Stimulated activated memory B cell treated with anti-CD40 and anti-IgM and Interleukin-4, amounts not matched to agents 10 μg/mL and 1 μg/mL and 100 μg/mL, for 72 hours (primary cell): ENCODE data around the gene SYNDIG1.
"Not testable (repeated sequence)": the region's sequence is repeated elsewhere in the genome, so short reads cannot be mapped to it uniquely, and the experiment has no call there.

Experiments
- ATAC-seq: fragments of 150-1000 bp; cut with Tn5 transposase; 2 replicates; pipeline ENCODE4 v1.10.0; 2021
- H3K27ac Mint-ChIP-seq: one replicate; pipeline ENCODE4 v1.8.0; 2022; ENCODE audit warnings: mild to moderate bottlenecking, mixed read lengths
- H3K27me3 Mint-ChIP-seq: one replicate; pipeline ENCODE4 v1.8.0; 2022; ENCODE audit warnings: mixed read lengths
- H3K36me3 Mint-ChIP-seq: one replicate; pipeline ENCODE4 v1.8.0; 2022; ENCODE audit warnings: mixed read lengths
- H3K4me1 Mint-ChIP-seq: one replicate; pipeline ENCODE4 v1.8.0; 2022; ENCODE audit warnings: mixed read lengths
- H3K4me3 Mint-ChIP-seq: one replicate; pipeline ENCODE4 v1.8.0; 2022; ENCODE audit warnings: mild to moderate bottlenecking, moderate library complexity, mixed read lengths
- H3K9me3 Mint-ChIP-seq: one replicate; pipeline ENCODE4 v1.8.0; 2022; ENCODE audit warnings: mixed read lengths

Gene SYNDIG1

DNA sequence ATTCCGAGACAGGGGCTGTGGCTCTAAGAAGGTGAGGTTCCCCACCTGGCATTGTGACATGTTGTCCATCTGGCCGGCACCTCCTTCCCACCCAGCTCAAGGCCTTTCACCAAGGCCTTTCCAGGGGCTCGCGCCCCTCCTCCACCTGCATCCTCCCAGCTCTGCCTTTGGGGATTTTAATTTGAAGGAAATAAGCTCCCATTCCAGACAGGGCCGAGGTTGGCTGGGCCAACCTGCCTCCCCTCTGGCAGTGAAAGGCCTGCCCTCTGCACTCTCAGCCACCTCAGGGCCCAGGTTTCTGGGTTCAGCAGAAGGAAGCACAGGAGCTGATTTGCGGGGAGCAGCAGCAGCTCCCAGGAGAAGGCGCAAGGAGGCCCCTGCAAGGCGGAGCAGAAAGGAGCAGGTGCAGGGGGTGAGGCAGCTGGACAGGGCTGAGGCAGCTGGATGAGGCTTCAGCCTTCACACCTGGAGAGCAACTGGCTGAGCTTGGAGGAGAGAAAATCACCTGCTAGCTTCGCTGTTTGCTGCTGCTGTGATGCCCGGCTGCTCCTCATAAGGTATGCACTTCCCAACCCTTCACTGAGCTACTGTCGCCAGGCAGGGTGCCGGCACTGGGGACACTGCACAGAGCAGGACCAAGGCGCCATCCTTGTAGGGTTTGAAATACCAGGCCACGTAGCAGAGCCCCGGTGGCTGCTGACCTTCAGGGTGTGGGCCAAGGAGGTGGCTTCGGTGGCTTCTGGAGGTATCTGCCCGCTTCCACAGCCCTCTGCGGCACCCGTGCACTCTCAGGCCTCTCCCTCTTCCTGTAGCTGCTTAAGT is 147.0 kb downstream of the SYNDIG1 start:
- H3K36me3 Mint-ChIP-seq = no peaks in the 10 kb centered on the region
- ATAC-seq = no peak
- H3K27ac Mint-ChIP-seq = no peak overlapping the region
- H3K4me3 Mint-ChIP-seq = no peak overlapping the region
- no peaks in the 10 kb centered on the region for H3K9me3 Mint-ChIP-seq
- peaks cover 9% of the 10 kb centered on the region for H3K27me3 Mint-ChIP-seq
- peaks cover 18% of the 10 kb centered on the region for H3K4me1 Mint-ChIP-seq

DNA sequence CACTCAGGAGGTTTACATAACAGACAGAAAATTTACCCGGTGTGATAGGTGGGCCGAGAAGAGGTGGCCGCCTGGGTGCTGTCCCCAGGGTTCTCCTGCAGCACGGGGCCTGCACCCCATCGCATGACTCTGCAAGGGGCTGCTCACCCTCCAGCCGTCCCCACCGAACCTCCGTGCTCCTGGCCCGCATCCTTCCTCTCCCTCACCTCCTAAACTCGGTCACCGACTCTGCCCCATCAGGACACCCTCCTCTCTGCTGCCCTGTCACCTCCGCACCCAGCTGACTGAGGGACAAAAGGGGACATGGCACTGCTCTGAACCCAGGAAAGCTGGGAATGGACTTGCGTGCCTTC is 147.6 kb downstream of the SYNDIG1 start:
- no peak for ATAC-seq
- Mint-ChIP-seq H3K9me3 (no peaks in the 10 kb centered on the region), H3K36me3 (no peaks in the 10 kb centered on the region), H3K4me3 (no peak overlapping the region), H3K4me1 (peaks cover 15% of the 10 kb centered on the region), H3K27me3 (peaks cover 9% of the 10 kb centered on the region), H3K27ac (peak overlapping the region; percentile 67)

DNA sequence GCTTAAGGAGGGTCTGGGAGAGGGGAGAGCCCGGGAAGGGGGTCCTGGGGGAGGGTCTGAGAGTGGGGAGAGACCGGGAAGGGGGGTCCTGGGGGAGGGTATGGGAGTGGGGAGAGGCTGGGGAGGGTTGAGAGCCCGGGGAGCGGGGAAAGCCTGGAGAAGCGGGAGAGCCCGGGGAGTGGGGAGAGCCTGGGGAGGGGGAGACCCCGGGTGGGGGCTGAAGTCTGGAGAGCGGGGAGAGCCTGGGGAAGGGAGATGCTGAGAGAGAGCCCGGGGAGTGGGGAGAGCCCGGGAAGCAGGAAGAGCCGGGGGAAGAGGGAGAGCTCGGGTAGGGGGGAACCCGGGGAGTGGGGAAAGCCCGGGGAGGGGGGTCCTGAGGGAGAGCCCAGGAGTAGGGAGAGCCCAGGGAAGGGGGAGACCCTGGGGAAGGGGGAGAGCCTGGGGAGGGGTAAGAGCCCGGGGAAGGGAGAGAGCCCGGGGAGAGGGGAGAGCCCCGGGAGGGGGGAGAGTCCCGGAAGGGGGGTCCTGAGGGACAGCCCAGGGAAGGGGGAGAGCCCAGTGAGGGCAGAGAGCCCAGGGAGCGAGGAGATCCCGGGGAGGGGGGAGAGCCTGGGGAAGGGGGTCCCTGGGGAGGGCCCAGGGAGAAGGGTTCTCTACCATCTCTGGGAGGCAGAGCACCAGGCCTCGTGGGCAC is 148.5 kb downstream of the SYNDIG1 start:
- H3K4me3 Mint-ChIP-seq = no peak overlapping the region
- no peaks in the 10 kb centered on the region for H3K36me3 Mint-ChIP-seq
- ATAC-seq = peak; percentile 50
- H3K4me1 Mint-ChIP-seq = peaks cover 15% of the 10 kb centered on the region
- peaks cover 9% of the 10 kb centered on the region for H3K27me3 Mint-ChIP-seq
- H3K9me3 Mint-ChIP-seq = no peaks in the 10 kb centered on the region
- peak overlapping the region; percentile 67 for H3K27ac Mint-ChIP-seq

DNA sequence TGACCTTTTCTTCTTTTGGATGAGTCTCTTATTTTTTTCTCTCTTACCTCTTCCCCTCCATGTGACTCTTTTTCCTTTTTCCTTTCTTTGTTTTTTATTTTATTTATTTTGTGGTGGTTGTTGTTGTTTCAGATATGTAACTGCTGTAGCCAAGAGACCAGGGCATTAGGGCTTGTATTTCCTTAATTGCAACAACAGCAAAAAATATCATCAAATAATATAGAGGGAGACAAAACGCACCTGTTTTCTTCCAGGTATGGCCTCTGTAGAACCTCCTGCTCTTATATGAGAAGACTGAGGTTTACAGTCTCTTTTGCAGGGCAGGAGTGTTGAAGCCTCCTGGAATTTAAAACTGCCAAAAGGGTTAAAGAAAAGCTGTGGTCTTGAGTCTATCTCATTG is 149.3 kb downstream of the SYNDIG1 start:
- H3K27ac Mint-ChIP-seq = peak overlapping the region; percentile 64
- no peaks in the 10 kb centered on the region for H3K9me3 Mint-ChIP-seq
- H3K27me3 Mint-ChIP-seq = peaks cover 9% of the 10 kb centered on the region
- H3K4me1 Mint-ChIP-seq = peaks cover 15% of the 10 kb centered on the region
- ATAC-seq = no peak
- no peaks in the 10 kb centered on the region for H3K36me3 Mint-ChIP-seq
- H3K4me3 Mint-ChIP-seq = no peak overlapping the region

DNA sequence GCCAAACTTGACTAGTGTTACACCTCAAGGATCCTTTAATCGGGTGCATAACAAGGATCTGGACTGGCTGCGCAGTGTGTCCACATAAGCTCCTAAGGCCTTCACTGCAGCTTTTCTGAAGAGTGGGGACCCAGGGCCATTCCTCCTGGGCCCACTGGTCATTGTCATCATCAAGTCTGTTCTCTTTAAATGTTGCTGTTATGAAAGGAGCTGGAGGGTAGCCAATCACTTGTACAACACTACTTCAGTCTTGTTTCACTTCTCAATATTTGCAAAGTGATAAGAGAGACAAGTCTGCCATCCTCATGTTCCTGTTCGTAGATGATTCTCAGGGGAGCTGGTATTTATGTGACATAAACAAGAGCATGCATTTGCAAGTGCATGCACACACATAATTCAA is 149.8 kb downstream of the SYNDIG1 start:
- H3K4me1 Mint-ChIP-seq = peaks cover 15% of the 10 kb centered on the region
- ATAC-seq = peak; percentile 76
- no peaks in the 10 kb centered on the region for H3K9me3 Mint-ChIP-seq
- no peaks in the 10 kb centered on the region for H3K36me3 Mint-ChIP-seq
- H3K4me3 Mint-ChIP-seq = no peak overlapping the region
- H3K27me3 Mint-ChIP-seq = peaks cover 9% of the 10 kb centered on the region
- H3K27ac Mint-ChIP-seq = peak overlapping the region; percentile 64

DNA sequence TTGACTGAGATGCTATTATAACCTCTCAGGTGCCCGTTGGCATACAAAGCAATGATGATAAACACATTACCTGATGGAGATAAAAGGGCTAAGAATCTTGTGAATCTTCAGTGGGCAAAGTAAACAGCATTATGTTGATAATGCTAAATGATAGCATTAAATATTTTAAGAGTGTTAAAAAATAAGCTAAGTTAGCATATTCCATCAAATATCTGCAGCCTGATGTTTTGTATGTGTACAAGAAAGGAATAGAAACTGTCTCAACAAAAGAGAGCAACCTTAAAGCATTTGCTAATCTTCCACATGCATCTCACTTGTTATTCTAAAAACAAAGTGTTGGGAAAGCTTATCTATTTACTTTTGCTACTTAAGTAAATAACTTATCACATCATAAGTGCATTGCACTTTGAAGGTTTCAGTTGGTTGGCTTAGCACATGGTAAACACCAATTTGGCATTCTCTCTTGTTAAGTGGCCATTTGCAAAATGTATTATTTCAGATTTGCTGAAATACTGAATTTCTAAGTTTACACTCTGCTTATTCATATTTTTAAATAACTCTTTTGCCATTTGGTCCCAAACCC is 151.6 kb downstream of the SYNDIG1 start:
- ATAC-seq = no peak
- no peaks in the 10 kb centered on the region for H3K36me3 Mint-ChIP-seq
- H3K27me3 Mint-ChIP-seq = peaks cover 9% of the 10 kb centered on the region
- no peak overlapping the region for H3K27ac Mint-ChIP-seq
- peaks cover 15% of the 10 kb centered on the region for H3K4me1 Mint-ChIP-seq
- H3K9me3 Mint-ChIP-seq = no peaks in the 10 kb centered on the region
- no peak overlapping the region for H3K4me3 Mint-ChIP-seq

DNA sequence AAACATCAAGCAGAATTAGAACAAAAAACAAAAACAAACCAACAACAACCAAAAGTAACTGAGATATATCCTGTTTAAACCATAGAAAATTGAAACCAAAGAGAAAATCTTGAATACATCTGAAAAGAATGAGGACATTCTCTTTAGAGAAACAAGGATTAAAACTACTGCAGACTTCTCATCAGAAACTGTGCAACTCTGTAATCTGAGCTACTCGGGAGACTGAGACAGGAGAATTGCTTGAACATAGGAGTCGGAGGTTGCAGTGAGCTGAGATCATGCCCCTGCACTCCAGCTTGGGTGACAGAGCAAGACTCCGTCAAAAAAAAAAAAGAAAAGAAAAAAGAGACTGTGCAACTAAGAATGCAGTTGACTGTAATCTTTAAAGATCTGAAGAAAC is 153.4 kb downstream of the SYNDIG1 start:
- peaks cover 15% of the 10 kb centered on the region for H3K4me1 Mint-ChIP-seq
- H3K27me3 Mint-ChIP-seq = no peaks in the 10 kb centered on the region
- no peaks in the 10 kb centered on the region for H3K9me3 Mint-ChIP-seq
- H3K27ac Mint-ChIP-seq = no peak overlapping the region
- no peak for ATAC-seq
- H3K4me3 Mint-ChIP-seq = no peak overlapping the region
- H3K36me3 Mint-ChIP-seq = no peaks in the 10 kb centered on the region

DNA sequence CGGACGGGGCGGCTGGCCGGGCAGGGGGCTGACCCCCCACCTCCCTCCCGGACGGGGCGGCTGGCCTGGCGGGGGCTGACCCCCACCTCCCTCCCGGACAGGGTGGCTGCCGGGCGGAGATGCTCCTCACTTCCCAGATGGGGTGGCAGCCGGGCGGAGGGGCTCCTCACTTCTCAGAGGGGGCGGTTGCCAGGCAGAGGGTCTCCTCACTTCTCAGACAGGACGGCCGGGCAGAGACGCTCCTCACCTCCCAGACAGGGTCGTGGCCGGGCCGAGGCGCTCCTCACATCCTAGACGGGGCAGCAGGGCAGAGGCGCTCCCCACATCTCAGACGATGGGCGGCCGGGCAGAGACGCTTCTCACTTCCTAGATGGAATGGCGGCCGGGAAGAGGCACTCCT is 156.7 kb downstream of the SYNDIG1 start:
- not testable (repeated sequence) for H3K4me3 Mint-ChIP-seq, H3K4me1 Mint-ChIP-seq, H3K9me3 Mint-ChIP-seq, H3K36me3 Mint-ChIP-seq, ATAC-seq, H3K27me3 Mint-ChIP-seq, H3K27ac Mint-ChIP-seq

DNA sequence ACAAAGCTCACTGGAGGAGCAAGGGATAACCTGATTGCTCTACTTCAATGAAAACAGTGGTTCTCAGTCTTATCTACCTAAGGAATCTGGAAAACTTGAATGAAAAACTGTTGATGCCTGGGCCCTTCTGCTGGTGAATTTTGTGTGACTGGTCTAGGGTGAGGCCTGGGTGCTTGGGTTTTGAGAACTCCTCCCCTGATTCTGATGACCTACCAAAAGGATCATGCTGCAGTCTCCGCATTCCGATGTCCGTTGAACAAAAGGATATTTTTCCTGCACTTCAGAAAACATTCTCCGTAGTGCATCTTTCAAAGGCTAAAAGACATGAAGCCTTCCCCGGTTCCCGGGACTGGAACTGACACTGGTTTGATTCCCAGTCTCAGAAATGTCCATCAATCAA is 157.9 kb downstream of the SYNDIG1 start:
- H3K4me1 Mint-ChIP-seq = no peaks in the 10 kb centered on the region
- ATAC-seq = no peak
- no peak overlapping the region for H3K4me3 Mint-ChIP-seq
- no peak overlapping the region for H3K27ac Mint-ChIP-seq
- H3K9me3 Mint-ChIP-seq = no peaks in the 10 kb centered on the region
- no peaks in the 10 kb centered on the region for H3K36me3 Mint-ChIP-seq
- no peaks in the 10 kb centered on the region for H3K27me3 Mint-ChIP-seq

DNA sequence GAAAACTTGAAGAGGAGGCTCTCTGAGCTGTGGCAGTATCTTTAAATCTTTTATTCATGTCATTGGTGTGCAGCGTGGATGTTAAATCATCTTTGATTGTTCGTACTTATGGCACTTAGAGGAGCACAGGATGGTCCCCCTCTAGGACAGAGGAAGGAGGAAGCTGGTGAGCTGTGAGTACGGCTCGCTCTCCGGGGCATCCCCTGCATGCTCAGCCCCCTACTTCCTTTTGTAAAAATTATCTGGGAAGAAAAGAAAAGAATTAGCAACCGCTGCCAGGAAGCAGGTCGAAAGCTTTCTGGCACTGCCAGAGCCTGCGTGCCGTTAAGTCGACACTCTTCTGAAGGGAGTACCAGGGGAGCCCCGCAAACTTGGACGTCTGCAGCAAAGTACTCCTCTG is 158.5 kb downstream of the SYNDIG1 start:
- H3K9me3 Mint-ChIP-seq = no peaks in the 10 kb centered on the region
- no peaks in the 10 kb centered on the region for H3K36me3 Mint-ChIP-seq
- H3K4me1 Mint-ChIP-seq = no peaks in the 10 kb centered on the region
- no peak overlapping the region for H3K27ac Mint-ChIP-seq
- no peak for ATAC-seq
- no peak overlapping the region for H3K4me3 Mint-ChIP-seq
- no peaks in the 10 kb centered on the region for H3K27me3 Mint-ChIP-seq

DNA sequence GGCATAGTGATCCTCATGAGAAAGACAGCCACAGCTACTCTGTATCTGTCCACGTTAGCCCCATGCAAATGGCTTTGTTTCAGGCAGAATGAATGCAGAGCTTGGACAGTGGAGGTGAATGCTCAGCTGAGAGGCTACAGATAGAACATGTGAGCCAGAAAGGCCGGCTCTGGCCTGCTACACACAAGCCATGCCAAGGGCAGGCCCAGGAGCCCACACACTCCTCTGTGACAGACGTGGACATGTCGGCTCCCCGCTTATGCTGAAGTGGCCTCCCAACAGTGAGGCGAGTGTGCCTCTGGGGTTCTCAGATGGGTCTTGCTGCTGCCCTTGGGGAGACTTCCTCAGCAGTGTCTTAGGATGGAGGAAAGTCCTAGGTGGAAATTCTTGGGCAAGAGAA is 159.6 kb downstream of the SYNDIG1 start:
- H3K4me1 Mint-ChIP-seq = no peaks in the 10 kb centered on the region
- no peaks in the 10 kb centered on the region for H3K36me3 Mint-ChIP-seq
- no peak overlapping the region for H3K27ac Mint-ChIP-seq
- H3K27me3 Mint-ChIP-seq = no peaks in the 10 kb centered on the region
- no peak for ATAC-seq
- H3K9me3 Mint-ChIP-seq = no peaks in the 10 kb centered on the region
- no peak overlapping the region for H3K4me3 Mint-ChIP-seq

DNA sequence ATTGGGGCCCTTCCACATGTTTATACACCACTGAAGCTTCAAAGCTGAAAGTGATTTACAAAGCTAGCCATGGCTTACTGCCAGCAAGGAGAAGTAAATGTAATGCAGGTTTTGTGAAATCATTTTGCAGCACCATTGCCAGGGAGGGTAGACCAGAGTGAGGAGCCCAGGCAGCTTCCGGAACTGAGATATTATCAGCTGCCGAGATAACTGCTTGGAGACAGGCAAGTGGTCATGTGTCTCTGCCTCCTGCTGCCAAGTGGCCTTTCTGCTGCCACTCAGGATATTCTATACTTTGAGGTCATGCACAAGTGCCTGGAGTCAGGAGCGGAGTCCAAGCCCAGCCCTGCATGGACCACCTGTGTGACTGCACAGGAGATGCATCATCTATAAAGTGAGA is 160.2 kb downstream of the SYNDIG1 start:
- ATAC-seq = no peak
- no peak overlapping the region for H3K4me3 Mint-ChIP-seq
- no peaks in the 10 kb centered on the region for H3K36me3 Mint-ChIP-seq
- no peaks in the 10 kb centered on the region for H3K4me1 Mint-ChIP-seq
- no peak overlapping the region for H3K27ac Mint-ChIP-seq
- H3K27me3 Mint-ChIP-seq = no peaks in the 10 kb centered on the region
- H3K9me3 Mint-ChIP-seq = no peaks in the 10 kb centered on the region

DNA sequence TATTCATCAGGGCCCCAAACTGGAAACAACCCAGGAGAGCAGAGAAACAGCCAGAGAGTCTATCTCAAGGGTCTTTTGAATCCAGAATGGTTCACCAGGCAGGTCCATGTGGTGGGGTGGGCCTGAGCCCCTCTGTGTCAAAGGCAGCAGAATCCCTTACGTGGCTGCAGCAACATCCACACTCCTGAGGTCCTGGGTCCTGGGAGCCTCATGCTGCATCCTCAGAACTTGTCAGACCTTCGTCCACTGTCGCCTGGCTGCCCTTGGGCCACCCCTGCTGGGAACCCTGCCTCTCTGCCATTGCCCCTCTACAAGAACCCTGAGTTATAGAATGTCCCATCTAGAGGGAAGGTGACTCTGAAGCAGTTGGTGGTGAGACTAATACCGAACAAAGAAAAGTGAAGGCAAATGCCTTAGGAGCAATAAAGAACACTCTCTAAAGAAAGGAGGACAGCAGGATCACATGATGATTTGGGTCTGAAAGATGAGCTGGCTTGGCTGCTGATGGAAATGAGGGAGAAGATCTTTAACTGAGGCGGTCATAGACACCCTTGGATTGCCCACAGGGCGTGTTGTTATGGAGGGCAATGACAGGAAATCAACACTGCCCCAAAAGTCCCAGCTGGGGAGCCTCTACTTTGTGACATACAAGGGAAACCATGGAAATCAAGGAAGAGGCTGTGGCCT is 161.2 kb downstream of the SYNDIG1 start:
- Mint-ChIP-seq H3K27me3 (peaks cover 9% of the 10 kb centered on the region), H3K27ac (no peak overlapping the region), H3K9me3 (no peaks in the 10 kb centered on the region), H3K4me1 (no peaks in the 10 kb centered on the region), H3K4me3 (no peak overlapping the region), H3K36me3 (no peaks in the 10 kb centered on the region)
- no peak for ATAC-seq

DNA sequence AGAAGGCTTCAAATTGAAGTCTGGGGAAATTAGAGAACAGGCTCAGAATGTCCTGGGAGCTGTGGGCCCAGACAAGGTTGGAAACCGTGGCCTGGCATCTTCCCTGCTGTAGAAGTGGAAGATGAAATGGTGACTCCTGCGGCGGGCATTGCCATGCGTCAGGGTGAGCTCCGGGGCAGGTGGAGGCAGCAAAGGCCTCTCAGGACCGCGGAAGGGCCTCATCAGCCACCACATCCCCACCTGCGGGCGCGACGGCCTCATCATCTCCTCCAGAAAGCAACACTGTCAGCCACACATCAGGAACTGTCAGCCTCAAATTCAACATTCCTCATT is 161.7 kb downstream of the SYNDIG1 start:
- no peak for ATAC-seq
- H3K36me3 Mint-ChIP-seq = no peaks in the 10 kb centered on the region
- no peaks in the 10 kb centered on the region for H3K4me1 Mint-ChIP-seq
- no peaks in the 10 kb centered on the region for H3K9me3 Mint-ChIP-seq
- H3K27ac Mint-ChIP-seq = no peak overlapping the region
- H3K4me3 Mint-ChIP-seq = no peak overlapping the region
- peaks cover 14% of the 10 kb centered on the region for H3K27me3 Mint-ChIP-seq

DNA sequence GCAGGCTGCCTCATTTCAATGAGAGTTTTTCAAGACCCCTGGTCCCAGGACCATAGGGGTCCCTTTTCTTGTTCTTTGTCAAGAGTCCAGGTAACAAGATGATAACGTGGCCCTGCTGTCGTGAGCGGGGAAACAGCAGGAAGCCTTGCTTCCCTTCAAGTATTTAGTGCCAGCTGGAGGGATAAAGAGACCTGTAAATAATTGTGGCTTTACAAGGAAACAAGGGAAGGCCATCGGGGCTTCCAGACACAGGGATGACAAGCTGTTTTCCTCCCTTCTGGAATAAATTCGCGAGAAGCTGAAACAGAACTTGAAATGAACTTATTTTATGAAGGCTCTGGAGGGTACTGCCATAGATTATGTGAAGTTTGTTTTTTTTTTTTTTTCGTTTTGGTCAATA is 163.2 kb downstream of the SYNDIG1 start:
- Mint-ChIP-seq H3K4me1 (no peaks in the 10 kb centered on the region), H3K27me3 (peaks cover 14% of the 10 kb centered on the region), H3K4me3 (no peak overlapping the region), H3K36me3 (no peaks in the 10 kb centered on the region), H3K9me3 (no peaks in the 10 kb centered on the region), H3K27ac (no peak overlapping the region)
- no peak for ATAC-seq
